ENCODE measurements around the gene NAA10. TPM values are rescaled to one million over a fixed set of nuclear protein-coding genes. Genes with fewer than 3 reads are reported as not detected.

Gene NAA10
- total and polyA plus RNA-seq, 7 donors, result 57.4 to 128 (median 84.7) TPM

- no peak for DNase-seq
- Histone ChIP-seq H3K4me1 (peaks cover 0 to 17% (median 15%) of the 10 kb centered on the region in 4 donors), H3K27ac (peak overlapping the region; percentile 97 to 98 (median 98)), H3K4me3 (no peak overlapping the region), H3K9me3 (no peaks in the 10 kb centered on the region), H3K36me3 (no peaks in the 10 kb centered on the region), H3K27me3 (no peaks in the 10 kb centered on the region)
- intact Hi-C loops (cut with DNase I), result no loop called here
- no peak for TF ChIP-seq EP300 (IDR thresholded peaks at IDR 0.05)
- WGBS, 2 donors, result 71 to 75% methylated on average over 3 of the region's 3 CpGs
Observed at GRCh38 chrX:153974726-153975286, 40.0 kb upstream of the NAA10 start.

GRCh38 chrX:153974003-153974725, 39.3 kb upstream of the NAA10 start:
- no peak for DNase-seq
- TF ChIP-seq CTCF (IDR thresholded peaks at IDR 0.05) (no peak), POLR2A (IDR thresholded peaks at IDR 0.05) (no peak), POLR2AphosphoS5 (IDR thresholded peaks at IDR 0.05) (no peak), EP300 (IDR thresholded peaks at IDR 0.05) (no peak)
- Histone ChIP-seq H3K27ac (peak overlapping the region; percentile 97 to 98 (median 98)), H3K36me3 (no peaks in the 10 kb centered on the region), H3K27me3 (no peaks in the 10 kb centered on the region), H3K4me3 (no peak overlapping the region), H3K9me3 (no peaks in the 10 kb centered on the region), H3K4me1 (peaks cover 0 to 24% (median 17%) of the 10 kb centered on the region in 4 donors)
- WGBS, 2 donors, result 52 to 66% methylated on average over 14 of the region's 14 CpGs
- intact Hi-C loops (cut with DNase I), result no loop called here

- Histone ChIP-seq H3K4me3 (peak overlapping the region; percentile 35 to 78 (median 74)), H3K27ac (peak overlapping the region; percentile 97 to 98 (median 98)), H3K9me3 (no peaks in the 10 kb centered on the region), H3K36me3 (no peaks in the 10 kb centered on the region), H3K4me1 (peaks cover 0 to 32% (median 25%) of the 10 kb centered on the region in 4 donors), H3K27me3 (peaks cover 0 to 5% (median 0%) of the 10 kb centered on the region in 3 donors)
- no peak for DNase-seq
- intact Hi-C loops (cut with DNase I), result no loop called here
- no peak for TF ChIP-seq POLR2A (IDR thresholded peaks at IDR 0.05)
- no peak for TF ChIP-seq POLR2AphosphoS5 (IDR thresholded peaks at IDR 0.05)
- TF ChIP-seq CTCF (IDR thresholded peaks at IDR 0.05), result no peak
- no peak for TF ChIP-seq EP300 (IDR thresholded peaks at IDR 0.05)
- WGBS, 2 donors, result 36 to 40% methylated on average over 20 of the region's 20 CpGs
Observed at GRCh38 chrX:153973127-153974002, 38.5 kb upstream of the NAA10 start.

GRCh38 chrX:153972368-153973126, 37.7 kb upstream of the NAA10 start, which contains the start of gene TMEM187:
Gene TMEM187, plus strand, starts transcription at chrX:153972754. Its CDS starts 9,309 bp downstream, at chrX:153982063.
- WGBS, 2 donors, result 0% methylated on average over 103 of the region's 103 CpGs
- peak; percentile 94 for DNase-seq
- no peaks in the 10 kb centered on the region for H3K36me3 ChIP-seq
- H3K4me3 ChIP-seq, result peak within 1 kb of the TSS; percentile 55 to 78 (median 74)
- peaks cover 0 to 40% (median 33%) of the 10 kb centered on the region in 4 donors for H3K4me1 ChIP-seq
- peaks cover 0 to 5% (median 0%) of the 10 kb centered on the region in 3 donors for H3K27me3 ChIP-seq
- TF ChIP-seq CTCF (IDR thresholded peaks at IDR 0.05) (no peak), POLR2AphosphoS5 (IDR thresholded peaks at IDR 0.05) (peak; percentile 56 to 76 (median 60))
- no peaks in the 10 kb centered on the region for H3K9me3 ChIP-seq
- intact Hi-C loops (cut with DNase I), result no loop called here
- peak within 1 kb of the TSS; percentile 97 to 98 (median 98) for H3K27ac ChIP-seq
